ENCODE measurements around the gene ZNF688. TPM values are rescaled to one million over a fixed set of nuclear protein-coding genes. Genes with fewer than 3 reads are reported as not detected.
A peak's percentile ranks its signal among the peaks of the same experiment; 100 is the strongest.

ZNF688 gene
- total and polyA plus RNA-seq, 2 of the 13 experiments (the other 11 are each of a cell fraction or from before 2014, with no cell fraction given): 2.4 to 5.4 TPM

GRCh38 chr16:30534368-30535105 lies 37.0 kb downstream of the ZNF688 start, which contains the start of gene ZNF747 (continued):
- TF ChIP-seq SIX1 (CRISPR knock-in tag; IDR thresholded peaks at IDR 0.05; ENCODE audit: borderline replicate concordance) (peak; percentile 44; the same call in 1 of the 2 replicates), ZNF557 (CRISPR knock-in tag; IDR thresholded peaks at IDR 0.05) (no peak), SNAPC2 (CRISPR knock-in tag; IDR thresholded peaks at IDR 0.05) (peak; percentile 69), CCDC6 (CRISPR knock-in tag; IDR thresholded peaks at IDR 0.05) (peak; percentile 88), KLF9 (CRISPR knock-in tag; IDR thresholded peaks at IDR 0.05; ENCODE audit: low read depth) (peak; percentile 39; the same call in 1 of the 2 replicates), ZNF143 (CRISPR knock-in tag; IDR thresholded peaks at IDR 0.05) (peak; percentile 59; the same call in 1 of the 2 replicates), ZNF567 (CRISPR knock-in tag; IDR thresholded peaks at IDR 0.05; ENCODE audit: borderline replicate concordance) (peak; percentile 3), NFYC (CRISPR knock-in tag; IDR thresholded peaks at IDR 0.05) (peak; percentile 61; the same call in 1 of the 2 replicates), ZNF720 (CRISPR knock-in tag; IDR thresholded peaks at IDR 0.05) (no peak), ZNF275 (CRISPR knock-in tag; IDR thresholded peaks at IDR 0.05; ENCODE audit: borderline replicate concordance) (peak; percentile 96), ZNF101 (CRISPR knock-in tag; IDR thresholded peaks at IDR 0.05; ENCODE audit: borderline replicate concordance, low read depth) (no peak; the same call in 1 of the 2 replicates), ZNF383 (CRISPR knock-in tag; IDR thresholded peaks at IDR 0.05; ENCODE audit: borderline replicate concordance) (no peak), HCFC1 (IDR thresholded peaks at IDR 0.05; ENCODE audit: low read depth, low read length) (peak; percentile 86), ZGPAT (CRISPR knock-in tag; IDR thresholded peaks at IDR 0.05) (peak; percentile 96), DMAP1 (CRISPR knock-in tag; IDR thresholded peaks at IDR 0.05) (peak; percentile 96), ZNF614 (CRISPR knock-in tag; IDR thresholded peaks at IDR 0.05; ENCODE audit: borderline replicate concordance) (peak; percentile 65), ZNF446 (CRISPR knock-in tag; IDR thresholded peaks at IDR 0.05) (no peak), ZNF790 (CRISPR knock-in tag; IDR thresholded peaks at IDR 0.05; ENCODE audit: borderline replicate concordance) (peak; percentile 74), SCMH1 (CRISPR knock-in tag; IDR thresholded peaks at IDR 0.05; ENCODE audit: borderline replicate concordance) (no peak), ATF1 (CRISPR knock-in tag; IDR thresholded peaks at IDR 0.05) (no peak; the same call in 1 of the 2 replicates), TEAD3 (CRISPR knock-in tag; optimal IDR thresholded peaks at IDR 0.05; ENCODE audit: borderline replicate concordance) (peak; percentile 64), ZNF205 (CRISPR knock-in tag; IDR thresholded peaks at IDR 0.05) (peak; percentile 79), SIN3B (IDR thresholded peaks at IDR 0.05; ENCODE audit: low read length) (peak; percentile 48), JUNB (CRISPR knock-in tag; IDR thresholded peaks at IDR 0.05; ENCODE audit: borderline replicate concordance) (peak; percentile 17; the same call in 1 of the 2 replicates)

All from HepG2 (cell line).